ENCODE data around the gene HES5. TPM values are rescaled to one million over a fixed set of nuclear protein-coding genes. Genes with fewer than 3 reads are reported as not detected.
A peak's percentile ranks its signal among the peaks of the same experiment; 100 is the strongest.

The HES5 gene
- polyA plus RNA-seq, 5 donors, result 0.27 to 0.93 (median 0.43) TPM

- no peak for DNase-seq
Measured at GRCh38 chr1:2547210-2548067, 17.4 kb upstream of the HES5 start.

- DNase-seq, result peak; percentile 60 to 64
Measured at GRCh38 chr1:2546515-2547209, 16.6 kb upstream of the HES5 start.

GRCh38 chr1:2545754-2546514 lies 15.9 kb upstream of the HES5 start:
- peak; percentile 65 to 67 for DNase-seq

- DNase-seq, result no peak
Measured at GRCh38 chr1:2544875-2545640, 15.0 kb upstream of the HES5 start.

- DNase-seq, result no peak
Measured at GRCh38 chr1:2544093-2544874, 14.2 kb upstream of the HES5 start.

- no peak for DNase-seq
Measured at GRCh38 chr1:2543543-2544092, 13.6 kb upstream of the HES5 start.

- DNase-seq, result no peak
Measured at GRCh38 chr1:2542246-2542915, 12.3 kb upstream of the HES5 start.

GRCh38 chr1:2541619-2542245 lies 11.7 kb upstream of the HES5 start:
- no peak for DNase-seq

GRCh38 chr1:2540816-2541492 lies 10.9 kb upstream of the HES5 start:
- DNase-seq, result no peak

GRCh38 chr1:2539312-2539907 lies 9.3 kb upstream of the HES5 start:
- DNase-seq, result no peak

- no peak for DNase-seq
Measured at GRCh38 chr1:2538872-2539271, 8.8 kb upstream of the HES5 start.

GRCh38 chr1:2538376-2538775 lies 8.3 kb upstream of the HES5 start:
- no peak for DNase-seq

GRCh38 chr1:2537784-2538115 lies 7.7 kb upstream of the HES5 start:
- DNase-seq, result no peak

GRCh38 chr1:2535981-2536380 lies 5.9 kb upstream of the HES5 start:
- DNase-seq, result no peak

- no peak for DNase-seq
Measured at GRCh38 chr1:2535455-2535854, 5.4 kb upstream of the HES5 start.

GRCh38 chr1:2534687-2535441 lies 4.8 kb upstream of the HES5 start:
- no peak for DNase-seq

- DNase-seq, result no peak
Measured at GRCh38 chr1:2534315-2534686, 4.2 kb upstream of the HES5 start.

GRCh38 chr1:2533365-2533764 lies 3.3 kb upstream of the HES5 start:
- no peak for DNase-seq

All from right lung (tissue), 5 donors.